Renal cortex interstitium (tissue), 11 donors: ENCODE measurements around the gene GPC3. TPM values are rescaled to one million over a fixed set of nuclear protein-coding genes. Genes with fewer than 3 reads are reported as not detected.
A peak's percentile ranks its signal among the peaks of the same experiment; 100 is the strongest.

Experiments
- DNase-seq, 11 donors: peaks; one replicate each; pipeline ENCODE4 v3.0.0-alpha.2; 2013; ENCODE audit warnings: low read depth in 9 of 11, low spot score in 4 of 11; ENCODE audit errors: extremely low read depth in 1 of 11
- polyA plus RNA-seq, 3 donors: library from polyadenylated mRNA; unstranded; fragments of 120-200 nt; gene quantifications; one replicate each; pipeline ENCODE4 v1.2.1, GENCODE V29; 2013; ENCODE audit not compliant: insufficient read length in 3 of 3

The GPC3 gene
- polyA plus RNA-seq, 3 donors, result 1,038 to 1,396 (median 1,308) TPM

DNA sequence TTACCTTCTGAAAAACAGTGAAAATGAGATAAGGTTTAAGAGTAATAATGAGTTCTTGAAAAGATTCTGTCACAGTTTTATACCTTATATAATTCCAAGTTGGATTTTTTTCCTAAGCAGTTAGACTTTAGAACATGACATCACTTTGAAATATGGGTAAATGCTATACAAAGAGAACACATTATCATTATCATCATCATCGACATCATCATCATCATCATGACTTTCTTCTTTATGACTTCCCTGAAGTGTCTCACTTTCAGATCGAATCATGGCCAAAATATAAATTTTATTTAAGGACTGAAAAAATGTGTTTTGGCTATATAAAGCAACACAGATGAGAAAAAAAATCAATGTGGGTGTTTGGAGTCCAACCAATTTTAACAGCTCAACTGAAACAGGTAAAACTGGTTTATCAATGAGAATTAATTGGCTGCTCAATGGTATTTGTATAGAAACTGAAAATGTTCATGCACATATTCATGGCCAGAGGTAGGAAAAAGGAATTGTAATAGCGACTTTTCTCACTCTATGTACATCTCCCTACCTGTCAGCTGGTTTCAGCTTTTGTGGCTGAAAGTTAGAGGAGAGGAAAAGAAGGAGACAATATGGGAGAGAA, 327.0 kb downstream of the GPC3 start:
- no peak for DNase-seq

DNA sequence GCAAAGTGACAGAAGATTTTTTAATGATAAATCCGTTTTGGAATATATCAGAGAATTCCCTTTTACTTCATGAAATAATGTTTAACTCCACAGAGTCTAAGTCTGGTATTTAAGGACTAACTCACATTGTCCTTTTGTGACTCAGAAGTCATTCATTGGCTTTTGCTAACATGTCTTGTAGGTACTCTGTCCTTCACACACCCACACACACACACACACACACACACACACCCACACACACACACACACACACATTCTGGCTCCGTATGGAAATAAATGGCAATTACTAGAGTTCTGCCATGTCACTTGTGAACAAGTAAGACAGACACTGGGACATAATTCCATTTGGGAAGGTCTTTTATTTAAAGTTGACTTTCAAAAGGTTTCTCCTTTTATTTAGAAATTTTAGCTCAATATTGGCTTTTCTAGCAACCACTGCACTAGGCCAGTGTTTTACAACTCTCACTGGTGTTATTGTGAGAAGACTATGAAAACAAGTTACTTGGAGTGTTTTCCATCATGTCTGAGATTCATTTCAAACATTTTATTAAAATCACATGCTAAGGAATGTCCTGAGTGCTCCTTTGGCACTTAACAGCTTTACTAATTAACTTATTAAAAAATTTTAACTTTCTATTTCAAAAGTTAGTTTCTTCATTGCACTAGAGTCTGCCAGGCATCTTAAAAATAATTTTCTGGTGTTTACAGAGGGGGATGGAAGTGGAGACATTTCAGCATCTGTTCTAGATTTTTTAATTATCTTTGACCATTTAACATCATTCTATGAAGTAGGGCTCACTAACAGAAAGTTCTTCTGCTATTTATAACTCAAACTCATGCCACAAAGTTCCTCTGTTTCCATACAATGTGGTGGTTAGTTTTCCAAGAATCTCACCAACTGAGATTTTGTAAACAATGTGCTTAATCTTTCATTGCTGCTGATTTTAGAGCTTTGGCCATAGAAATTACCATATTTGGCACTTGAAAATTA, 329.8 kb downstream of the GPC3 start:
- no peak for DNase-seq

DNA sequence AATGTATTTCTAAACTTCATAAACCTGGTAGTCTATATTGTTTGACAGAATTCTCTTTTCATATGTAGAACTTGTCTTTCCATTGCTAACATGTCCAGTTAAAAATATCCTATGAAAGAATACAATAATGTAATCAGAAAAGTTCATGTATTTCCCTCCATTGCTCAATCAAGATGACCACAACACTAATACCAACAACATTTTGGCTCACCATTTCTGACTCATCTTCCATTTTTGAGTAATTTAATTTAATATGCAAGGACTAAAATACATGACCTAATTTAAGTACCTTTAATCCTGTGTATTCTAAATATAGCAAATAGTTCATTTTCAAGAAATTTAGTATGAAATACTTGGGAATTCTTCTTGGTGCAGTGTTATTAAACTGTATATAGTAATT, 330.6 kb downstream of the GPC3 start:
- DNase-seq, result no peak

DNA sequence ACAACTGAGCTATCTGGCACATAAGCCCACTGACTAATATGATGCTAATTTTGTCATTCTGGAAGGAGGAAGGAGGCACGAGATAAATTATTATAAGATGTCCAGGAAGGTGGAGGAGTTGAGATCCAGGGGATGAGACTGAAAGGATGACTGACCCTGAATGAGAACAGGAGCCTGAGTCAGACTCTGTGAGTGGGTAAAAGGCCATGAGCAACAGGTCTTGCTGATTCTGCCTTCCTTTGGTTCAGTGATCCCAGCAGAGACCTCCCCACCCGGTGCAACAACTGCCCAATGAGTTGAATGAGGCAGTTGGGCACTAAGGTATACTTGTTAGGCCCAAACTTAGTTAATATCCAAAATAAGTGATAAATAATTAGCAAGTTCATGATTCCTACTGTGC, 332.0 kb downstream of the GPC3 start:
- no peak for DNase-seq

DNA sequence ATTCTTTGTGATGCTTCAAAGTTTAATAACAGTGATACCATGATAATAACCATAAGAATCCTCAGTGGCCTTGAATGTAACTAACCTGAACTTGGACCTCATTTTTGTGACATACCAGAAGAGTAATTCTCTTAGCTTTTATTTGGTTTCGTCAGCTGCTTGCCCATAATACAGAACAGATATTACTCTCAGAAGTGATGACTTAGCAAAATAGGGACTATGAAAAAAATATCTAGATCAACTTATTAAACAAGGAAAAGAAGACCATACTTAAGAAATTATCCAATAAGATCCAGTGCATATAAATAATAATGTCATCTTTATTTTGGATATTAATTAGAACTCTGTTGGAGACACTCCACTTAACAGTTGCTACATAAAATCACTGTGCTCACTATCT, 333.2 kb downstream of the GPC3 start:
- no peak for DNase-seq

DNA sequence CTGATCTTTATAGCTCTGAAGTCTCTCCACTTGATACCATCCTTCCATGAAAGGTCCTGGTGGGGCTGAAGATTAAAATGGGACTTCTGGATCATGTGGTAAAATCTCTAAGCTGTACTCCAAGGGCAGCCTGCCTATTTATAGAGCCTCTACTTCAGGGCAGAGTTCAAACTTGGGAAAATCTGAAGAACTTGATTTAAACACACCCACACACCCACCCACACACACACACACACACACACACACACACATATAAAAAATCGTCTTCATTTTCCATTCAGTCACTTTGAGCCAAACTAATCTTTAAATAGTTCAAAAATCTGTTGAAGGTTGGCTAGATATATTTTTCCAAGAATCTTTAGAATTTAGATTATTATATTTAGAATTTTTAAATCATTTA, 335.2 kb downstream of the GPC3 start:
- no peak for DNase-seq

DNA sequence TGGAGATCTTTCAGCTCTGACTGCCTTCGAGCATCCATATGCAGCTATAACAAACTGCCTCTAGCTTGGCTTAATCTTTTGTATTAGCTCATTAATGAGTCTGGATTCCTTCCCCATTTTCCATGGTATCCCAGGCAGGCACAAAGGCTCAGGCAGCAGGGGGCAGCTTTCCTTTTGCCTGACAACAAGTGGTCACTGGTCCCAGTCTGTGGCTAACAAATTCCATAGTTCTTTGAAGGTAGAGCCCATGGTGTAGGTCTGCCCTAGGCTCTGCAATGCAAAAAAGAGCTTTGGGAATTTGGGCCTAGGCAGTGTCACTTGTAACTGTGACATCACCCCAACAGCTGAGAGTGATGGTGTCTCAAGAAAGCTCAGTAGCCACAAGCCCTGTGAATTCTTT, 335.7 kb downstream of the GPC3 start:
- DNase-seq, result no peak

DNA sequence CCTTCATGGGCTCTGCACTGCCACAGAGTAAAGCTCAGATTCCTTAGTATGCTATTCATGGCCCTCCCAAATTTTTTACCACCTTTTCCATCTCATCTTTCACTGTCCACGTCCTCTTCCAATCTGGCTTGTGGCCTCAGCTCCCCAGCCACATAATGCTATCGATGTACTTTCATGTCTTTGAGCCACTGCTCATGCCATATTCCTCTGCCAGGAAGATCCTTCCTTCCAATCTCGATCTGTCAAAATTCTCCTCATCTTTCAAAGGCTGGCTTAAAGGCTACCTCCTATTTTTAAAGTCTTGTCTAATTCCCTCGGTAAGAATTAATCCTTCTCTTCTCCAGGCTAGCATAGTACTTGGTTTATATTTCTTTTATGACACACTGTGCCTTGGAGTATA, 336.8 kb downstream of the GPC3 start:
- no peak for DNase-seq

DNA sequence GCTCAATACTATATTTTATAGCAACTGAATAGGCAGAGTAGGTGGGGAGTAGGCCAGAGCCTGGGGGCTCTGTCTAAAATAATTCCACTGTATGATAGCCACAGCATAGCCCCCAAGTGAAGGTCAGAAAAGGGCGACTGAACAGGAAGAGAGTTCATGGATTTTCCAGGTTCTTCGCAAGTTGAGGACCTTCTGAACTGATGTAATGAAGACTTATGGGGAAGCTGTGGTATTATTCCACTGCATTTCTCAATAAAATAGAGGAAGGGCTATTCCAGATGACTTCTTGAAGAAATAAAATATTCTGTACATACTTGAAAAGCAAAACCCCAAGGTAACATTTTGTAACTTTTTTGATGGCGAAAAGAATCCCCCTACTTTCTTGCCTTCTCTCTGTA, 338.7 kb downstream of the GPC3 start:
- no peak for DNase-seq

DNA sequence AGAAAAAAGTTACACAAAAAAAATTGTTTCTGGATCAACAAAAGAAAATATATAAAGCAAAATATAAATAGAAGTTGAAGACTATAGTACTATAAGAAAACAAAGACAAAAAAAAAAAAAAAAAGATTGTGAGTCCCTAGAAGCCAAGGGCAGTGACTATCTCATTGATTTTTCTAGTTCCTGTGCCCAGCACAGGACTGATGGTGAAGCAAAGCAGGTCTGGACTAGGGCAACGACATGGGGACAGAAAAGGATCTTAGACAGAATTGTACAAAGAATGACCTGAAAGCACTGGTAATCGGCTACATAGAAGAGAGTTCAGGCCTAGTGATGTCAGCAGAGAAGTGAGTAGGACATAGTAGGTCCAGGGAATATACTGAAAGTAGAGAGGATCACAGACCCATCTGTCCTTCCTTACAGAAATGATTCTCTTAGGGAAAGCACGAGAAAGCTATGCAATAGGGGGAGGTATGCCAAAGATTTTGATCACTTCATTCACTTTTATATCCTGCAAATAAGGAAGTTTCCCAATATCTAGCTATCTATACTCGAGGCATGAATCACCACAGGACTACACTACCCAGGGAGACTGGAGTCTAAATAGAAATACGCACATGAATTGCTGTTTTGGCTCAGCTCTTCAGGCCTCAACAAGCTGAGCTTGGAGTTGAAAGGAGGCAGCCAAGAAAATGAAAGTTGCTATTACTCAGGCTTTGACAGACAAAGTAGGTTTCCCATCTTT, 339.2 kb downstream of the GPC3 start:
- no peak for DNase-seq

DNA sequence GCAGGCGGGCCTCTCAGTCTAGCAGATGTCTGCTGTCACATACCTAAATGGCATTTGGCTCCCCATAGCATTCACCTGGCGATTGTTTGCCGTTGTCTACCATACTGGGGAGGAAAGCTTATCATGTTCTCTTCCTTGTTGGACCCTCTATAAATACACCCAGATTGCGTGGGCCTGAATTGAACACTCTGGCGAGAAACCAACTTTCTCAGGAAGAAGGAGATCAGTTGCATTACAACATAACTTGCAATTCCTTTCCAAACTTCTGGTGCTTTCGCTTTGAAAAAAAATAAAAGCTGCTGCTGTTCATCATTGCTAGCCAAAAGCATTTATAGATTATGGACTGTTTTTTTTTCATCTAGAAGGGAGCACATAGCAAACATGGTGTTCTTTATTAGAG, 340.1 kb downstream of the GPC3 start:
- no peak for DNase-seq

DNA sequence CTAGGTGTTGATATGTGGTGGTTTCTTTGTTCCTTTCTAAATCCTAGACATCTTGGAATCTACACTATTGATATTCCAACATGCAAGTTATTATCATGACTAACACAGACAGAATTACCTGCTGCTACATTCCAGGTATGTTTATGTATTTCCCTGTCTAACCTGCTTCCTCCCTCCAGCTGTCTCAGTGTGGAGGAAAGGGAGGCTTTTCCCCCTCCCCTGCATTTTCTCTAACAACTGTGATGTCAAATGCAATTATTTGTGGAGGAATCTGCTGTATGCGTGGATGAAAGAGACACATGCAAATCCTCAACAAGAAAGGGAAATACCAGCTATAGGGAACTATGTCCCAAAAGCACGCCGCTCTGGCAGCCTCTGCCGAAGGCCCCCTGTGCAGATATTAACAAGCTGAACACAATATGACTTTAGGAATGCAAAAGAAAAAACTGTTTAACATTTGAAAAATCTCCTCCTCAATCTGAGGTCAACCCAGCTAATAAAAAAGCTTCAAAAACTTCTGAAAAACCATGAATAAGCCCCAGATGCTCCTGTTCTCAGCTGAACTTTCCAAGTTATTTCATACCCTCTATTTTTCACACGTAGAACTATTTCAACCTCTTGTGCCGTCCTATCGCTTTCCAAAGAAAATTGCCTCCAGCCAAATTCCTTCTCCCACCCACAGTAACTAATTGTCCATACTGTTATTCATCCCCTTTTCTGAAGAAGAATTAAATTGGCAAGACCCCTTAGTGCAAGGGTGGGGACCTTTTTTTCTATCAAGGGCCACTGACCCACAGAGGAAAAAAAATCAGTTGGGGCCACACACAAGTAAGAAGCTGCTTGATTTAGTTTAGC, 345.0 kb downstream of the GPC3 start:
- peak in 2 of 11 donors; percentile 5 to 17 for DNase-seq

DNA sequence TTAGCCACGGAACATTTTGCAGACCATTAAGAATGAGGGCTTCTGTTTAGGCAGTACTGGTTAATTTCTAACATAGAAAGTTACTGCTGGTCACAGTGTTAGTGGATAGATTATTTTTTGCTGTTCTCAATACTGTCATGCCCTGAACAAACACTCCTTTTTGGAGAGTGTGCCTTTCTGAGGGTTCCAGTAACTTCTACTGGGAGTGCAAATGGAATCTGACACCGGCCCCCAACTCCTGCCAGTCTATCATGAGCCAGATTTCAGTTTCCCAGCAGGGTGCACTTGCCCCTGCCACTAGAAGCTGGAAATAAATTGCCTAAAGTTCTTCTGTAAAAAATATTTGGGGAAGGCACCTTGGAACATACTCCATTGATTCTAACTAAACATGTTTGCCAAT, 345.7 kb downstream of the GPC3 start:
- no peak for DNase-seq

DNA sequence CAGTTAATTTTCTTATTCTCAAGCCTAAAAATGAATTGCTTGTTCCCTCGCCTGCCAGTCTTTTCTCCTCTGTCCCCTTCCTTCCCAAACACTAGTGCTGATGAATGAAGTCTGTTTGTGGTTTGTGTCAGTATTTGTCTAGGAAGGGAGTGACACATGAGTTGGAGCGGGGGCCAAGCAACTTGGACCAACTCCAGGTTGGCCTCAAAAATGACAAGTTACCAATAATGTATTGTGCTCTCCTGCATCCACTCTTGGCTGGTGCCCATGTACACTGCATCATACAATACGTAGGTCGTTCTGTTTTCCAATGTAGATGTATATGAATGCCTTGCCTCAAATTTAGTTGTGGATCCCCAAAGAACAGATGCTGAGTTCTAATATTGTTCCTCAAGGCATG, 347.1 kb downstream of the GPC3 start:
- DNase-seq, result no peak

DNA sequence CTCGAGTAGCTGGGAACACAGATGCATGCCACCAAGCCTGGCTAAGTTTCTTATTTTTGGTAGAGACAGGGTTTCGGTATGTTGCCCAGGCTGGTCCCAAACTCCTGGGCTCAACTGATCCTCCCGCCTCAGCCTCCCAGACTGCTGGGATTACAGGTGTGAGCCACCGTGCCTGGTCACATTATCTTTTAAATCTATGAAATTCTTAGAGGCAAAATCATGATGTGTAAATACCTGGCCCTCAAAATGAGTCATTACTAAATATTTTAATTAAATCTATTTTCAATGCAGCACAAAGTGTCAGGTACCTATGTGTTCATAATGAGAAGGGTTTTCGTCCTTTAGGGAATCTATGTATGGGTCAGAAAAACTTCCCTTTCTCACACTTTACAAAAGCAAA, 347.6 kb downstream of the GPC3 start:
- no peak for DNase-seq

DNA sequence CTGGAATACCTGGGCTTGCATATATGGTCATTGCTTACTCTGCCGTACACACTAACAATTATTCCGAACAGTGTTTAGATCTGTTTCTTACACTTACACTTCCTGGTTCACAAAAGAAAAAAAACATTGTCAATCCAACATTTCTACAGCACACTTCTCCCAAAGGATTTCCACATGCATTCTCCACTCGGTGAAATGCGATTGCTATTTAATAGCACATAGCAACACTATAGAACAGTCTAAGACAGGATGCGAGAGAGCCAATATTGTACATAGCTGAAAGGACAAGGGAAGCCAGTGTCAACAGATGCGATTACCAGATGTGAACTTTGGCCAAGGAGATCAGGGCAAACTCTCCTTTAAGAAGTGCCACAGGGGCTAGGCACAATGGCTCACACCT, 349.4 kb downstream of the GPC3 start:
- no peak for DNase-seq

DNA sequence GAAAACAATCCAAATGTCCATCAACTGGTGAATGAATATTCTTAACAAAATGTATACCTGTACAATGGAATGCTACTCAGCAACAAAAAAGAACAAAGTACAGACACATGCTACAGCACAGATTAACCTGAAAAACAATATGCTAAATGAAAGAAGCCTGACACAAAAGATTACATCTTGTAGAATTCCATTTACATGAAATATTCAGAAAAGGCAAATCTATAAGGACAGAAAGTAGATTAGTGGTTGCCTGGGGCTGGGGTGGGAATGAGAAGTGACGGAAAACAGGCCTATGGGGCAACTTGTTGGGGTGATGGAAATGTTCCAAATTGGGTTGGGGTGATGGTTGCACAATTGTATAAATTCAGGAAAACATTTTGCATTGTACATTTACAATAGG, 351.0 kb downstream of the GPC3 start:
- no peak for DNase-seq

DNA sequence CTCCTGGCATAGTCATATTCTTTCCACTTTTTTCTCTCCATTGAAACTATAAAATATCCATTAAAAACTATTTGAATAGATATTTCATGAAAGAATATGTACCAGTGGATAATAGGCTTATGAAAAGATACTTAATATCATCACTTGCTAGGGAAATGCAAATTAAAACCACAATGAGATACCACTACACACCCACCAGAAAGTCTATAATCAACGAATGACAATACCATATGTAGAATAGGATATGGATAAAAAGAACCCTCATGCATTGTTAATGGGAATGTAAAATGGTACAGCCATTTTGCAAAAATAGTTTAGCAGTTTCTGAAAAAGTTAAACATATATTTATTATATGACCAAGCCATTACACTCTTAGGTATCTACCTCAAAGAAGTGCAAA, 351.4 kb downstream of the GPC3 start:
- DNase-seq, result no peak

DNA sequence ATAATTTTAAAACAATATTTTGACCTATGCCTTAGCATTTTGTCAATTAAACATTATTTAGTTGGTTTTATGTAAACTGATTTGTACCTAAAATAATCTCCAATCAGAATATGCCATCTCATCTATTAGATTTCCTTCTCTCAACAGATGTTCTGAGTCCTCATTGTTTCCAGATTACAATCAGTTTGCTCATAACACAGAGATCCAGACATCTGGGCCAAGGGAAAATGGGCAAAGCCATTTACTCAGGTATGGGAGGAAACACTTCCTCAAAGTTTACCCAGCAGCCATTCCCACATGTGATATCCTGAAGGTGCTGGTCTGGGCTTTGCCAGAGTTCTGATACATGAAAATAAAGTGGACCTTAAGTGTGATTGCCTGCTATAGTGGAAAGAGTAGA, 352.2 kb downstream of the GPC3 start:
- DNase-seq, result no peak
